ENCODE data around the gene CSNK1G3.
A peak's percentile ranks its signal among the peaks of the same experiment; 100 is the strongest.

Gene CSNK1G3

GRCh38 chr5:123659011-123659410, 147.0 kb downstream of the CSNK1G3 start:
- DNase-seq = no peak

DNA sequence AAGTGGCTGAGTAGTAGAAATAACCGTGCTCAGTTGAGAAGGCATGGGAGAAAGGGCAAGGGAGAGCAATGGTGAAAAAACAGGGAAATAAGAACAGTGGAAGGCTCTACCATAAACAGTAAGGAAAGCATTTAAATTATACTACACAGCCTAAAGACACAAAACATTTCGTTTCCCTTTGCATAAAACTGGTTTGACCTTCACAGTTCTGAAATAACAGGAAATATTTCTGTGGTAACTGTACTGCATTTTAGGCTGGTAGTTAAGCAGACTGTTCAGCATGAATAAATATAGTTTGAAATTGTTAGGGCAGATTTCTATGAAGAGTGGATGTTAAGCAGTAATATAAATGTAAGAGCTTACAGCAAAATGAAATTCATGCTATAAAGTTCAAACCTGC, 147.5 kb downstream of the CSNK1G3 start:
- DNase-seq = no peak

GRCh38 chr5:123664961-123665360, 153.0 kb downstream of the CSNK1G3 start:
- DNase-seq = no peak

DNA sequence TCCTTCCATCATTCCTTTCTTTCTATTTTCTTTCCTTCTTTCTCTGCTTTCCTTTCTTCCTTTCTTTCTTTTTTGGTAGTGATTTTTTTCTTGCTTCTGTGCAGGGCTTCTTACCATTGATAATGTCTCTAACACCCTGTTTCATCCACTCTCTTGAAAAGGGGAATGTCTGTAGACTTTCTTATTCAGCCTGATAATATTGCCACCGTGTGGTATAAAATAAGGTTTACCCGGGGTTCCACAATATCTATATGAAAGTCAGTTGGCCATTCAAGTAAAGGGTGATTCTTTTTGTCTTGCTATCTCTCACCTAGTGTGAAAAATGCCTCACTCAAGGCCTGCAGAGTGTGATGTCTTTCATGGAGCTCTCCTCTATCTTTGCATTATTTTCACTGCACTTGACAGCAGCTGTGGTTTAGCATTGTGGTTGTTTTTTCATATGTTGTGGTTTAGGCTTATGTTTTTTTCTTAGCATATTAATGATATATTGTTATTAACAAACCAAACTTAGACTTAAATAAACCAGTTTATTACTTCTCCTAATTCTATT, 153.9 kb downstream of the CSNK1G3 start:
- peak; percentile 3 for DNase-seq

Measured in OCI-M1 (cell line).